ENCODE measurements around the gene ADORA1. TPM values are rescaled to one million over a fixed set of nuclear protein-coding genes. Genes with fewer than 3 reads are reported as not detected.

ADORA1 gene
- total RNA-seq, 2 donors from 2014 or later: 19.9 to 27.9 TPM

DNA sequence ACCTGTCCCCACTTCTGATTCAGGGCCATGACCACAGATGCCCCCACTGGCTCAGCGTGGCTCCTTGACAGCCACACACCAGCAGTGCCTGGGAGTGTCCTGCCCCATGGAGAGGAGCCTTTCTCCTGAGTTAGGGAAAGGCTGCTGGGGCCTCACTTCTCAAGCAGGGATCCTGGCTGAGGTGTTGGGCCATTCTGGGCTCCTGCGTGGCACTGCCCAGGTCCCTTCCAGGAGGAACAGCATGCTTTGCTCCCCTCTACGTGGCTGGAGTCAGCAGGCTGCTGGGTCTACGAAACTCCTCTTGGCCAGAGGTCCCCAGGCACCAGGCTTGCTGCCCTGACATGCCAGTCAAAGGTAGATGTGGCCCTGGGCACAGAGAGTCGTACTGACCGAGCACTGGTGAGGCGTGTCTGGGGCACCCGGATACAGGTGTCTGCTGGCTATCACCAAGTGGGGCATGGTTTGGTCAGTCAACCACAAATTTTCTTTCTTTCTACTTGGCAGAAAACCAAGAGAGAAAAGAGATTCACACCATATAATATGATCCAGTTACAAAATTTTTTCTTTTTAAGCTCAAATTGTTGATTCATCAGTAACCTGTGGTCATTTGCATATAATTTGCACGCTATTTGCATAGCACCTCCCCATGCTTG is 4.1 kb downstream of the ADORA1 start:
- intact Hi-C loops (cut with DNase I): no loop called here
- DNase-seq (no peak), ATAC-seq (no peak)

- peak; percentile 11 to 86 for ATAC-seq
- no peak for DNase-seq
- intact Hi-C loops (cut with DNase I): no loop called here
Observed at GRCh38 chr1:203133970-203134725, 6.6 kb downstream of the ADORA1 start.

DNA sequence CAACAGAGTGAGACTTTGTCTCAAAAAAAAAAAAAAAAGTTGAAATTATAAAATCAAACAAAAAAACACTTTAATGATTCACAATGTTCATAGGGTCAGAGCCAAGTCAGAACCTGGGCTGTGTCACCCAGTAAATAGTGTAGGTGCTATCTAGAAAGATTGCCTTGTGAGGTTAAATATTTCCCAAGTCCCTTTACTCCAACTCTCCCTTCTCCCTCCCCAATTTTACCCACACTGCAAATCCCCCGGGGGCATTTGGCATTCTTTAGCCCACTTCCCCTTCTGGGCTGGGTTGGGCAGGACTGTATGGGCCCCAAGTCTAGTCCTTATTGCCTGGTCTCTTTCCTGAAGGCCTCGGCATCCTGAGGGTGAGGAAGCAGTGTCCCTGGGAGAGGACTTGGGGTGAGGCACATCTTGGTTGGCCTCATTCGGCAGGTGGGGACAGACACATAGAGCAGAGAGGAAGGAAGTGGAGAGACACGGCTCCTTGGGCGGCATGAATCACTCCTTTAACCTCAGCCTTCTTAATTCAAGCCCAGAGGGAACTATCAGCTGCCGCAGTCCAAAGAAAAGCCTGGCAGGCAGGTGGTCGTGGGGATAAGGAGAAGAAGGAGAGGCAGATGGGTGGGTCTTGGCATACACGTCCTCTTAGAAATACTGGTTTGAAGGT is 8.2 kb downstream of the ADORA1 start:
- ATAC-seq: no peak
- intact Hi-C loops (cut with DNase I): no loop called here
- DNase-seq: no peak

- no peak for ATAC-seq
- DNase-seq: no peak
- intact Hi-C loops (cut with DNase I): no loop called here
Observed at GRCh38 chr1:203136409-203137042, 9.0 kb downstream of the ADORA1 start.

DNA sequence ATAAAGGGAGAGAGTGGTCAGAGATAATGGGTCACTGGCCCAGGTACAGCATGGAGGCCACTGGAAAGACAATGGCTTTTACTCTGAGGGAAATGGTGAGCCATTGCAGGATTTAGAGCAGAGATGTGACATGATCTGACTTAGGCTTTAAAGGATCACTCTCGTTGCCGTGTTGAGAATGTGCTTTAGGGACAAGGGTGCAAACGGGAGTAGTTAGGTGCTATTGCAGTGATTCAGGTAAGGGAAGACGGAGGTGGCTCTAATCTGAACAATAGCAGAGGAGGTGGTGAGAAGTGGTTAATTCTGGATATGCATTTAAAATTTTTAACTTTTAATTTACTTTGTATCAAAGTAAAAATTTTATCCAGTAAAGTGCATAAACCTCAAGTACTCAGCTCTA is 9.8 kb downstream of the ADORA1 start:
- ATAC-seq: no peak
- intact Hi-C loops (cut with DNase I): no loop called here
- DNase-seq: no peak

GRCh38 chr1:203138066-203138465 is 10.5 kb downstream of the ADORA1 start:
- intact Hi-C loops (cut with DNase I): no loop called here
- ATAC-seq (no peak), DNase-seq (no peak)

DNA sequence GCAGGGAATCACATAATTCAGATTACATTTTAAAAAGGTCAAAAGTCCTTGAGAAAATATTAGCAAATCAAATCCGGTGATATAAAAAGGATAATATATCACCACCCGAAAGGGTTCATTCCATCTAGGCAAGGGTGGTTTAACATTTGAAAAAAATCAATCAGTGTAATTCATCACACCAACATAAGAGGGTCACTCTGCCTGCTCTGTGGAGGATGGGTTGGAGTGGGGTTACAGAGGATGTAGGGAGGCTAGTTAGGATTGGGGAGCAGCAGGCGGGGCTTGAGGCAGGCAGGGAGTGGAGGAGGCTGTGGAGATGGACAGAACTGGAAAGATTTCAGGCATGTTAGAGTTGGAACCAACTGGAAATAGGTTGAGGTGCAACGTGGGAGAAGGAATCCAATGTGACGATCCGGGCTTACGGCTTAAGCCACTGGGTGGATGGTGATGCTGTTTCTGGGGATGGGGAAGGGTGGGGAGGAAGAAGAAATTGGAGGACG is 12.5 kb downstream of the ADORA1 start:
- intact Hi-C loops (cut with DNase I): no loop called here
- DNase-seq: no peak
- ATAC-seq: no peak

- intact Hi-C loops (cut with DNase I): no loop called here
- ATAC-seq (peak; percentile 36 to 70), DNase-seq (no peak)
Observed at GRCh38 chr1:203140743-203141520, 13.4 kb downstream of the ADORA1 start.

- intact Hi-C loops (cut with DNase I): no loop called here
- DNase-seq: no peak
- ATAC-seq: no peak
Observed at GRCh38 chr1:203142124-203142523, 14.6 kb downstream of the ADORA1 start.

DNA sequence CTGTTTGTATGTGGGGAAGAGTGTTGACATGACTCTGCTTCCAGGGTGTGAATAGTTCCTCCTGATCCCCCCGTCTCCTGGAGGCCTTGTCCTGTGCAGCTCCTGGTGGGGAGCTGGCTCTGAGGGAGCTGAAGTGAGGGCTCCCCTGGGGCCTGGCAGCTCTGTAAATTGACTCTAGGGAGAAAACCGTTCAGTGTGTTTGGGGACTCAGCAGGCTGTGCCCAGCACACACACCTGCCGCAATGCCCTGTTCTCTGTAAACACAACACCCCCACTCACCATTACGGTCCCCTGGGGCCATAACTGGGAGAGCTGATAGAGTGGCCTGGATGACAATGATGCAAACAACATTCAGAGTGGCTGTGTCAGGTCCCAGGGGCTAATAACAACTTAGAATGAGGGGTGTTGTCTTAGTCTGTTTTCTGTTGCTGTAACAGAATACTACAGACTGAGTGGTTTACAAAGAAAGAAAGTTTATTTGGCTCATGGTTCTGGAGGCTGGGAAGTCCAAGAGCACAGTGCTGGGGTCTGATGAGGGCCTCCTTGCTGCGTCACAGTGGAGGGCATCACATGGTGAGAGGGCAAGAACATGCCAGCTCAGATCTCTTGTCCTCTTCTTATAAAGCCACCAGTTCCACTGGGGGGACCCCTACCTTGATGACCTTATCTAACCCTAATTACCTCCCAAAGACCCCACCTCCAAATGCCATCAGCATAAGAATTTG is 15.3 kb downstream of the ADORA1 start:
- ATAC-seq (no peak), DNase-seq (no peak)
- intact Hi-C loops (cut with DNase I): no loop called here

- peak; percentile 33 to 58 for ATAC-seq
Observed at GRCh38 chr1:203143641-203144040, 16.1 kb downstream of the ADORA1 start.

GRCh38 chr1:203144661-203145060 is 17.1 kb downstream of the ADORA1 start:
- intact Hi-C loops (cut with DNase I): no loop called here
- DNase-seq: no peak
- ATAC-seq: peak in 1 of 2 donors; percentile 17

More at GRCh38 chr1:203143641-203144040, 16.1 kb downstream of the ADORA1 start:
- no peak for DNase-seq
- intact Hi-C loops (cut with DNase I): no loop called here

DNA sequence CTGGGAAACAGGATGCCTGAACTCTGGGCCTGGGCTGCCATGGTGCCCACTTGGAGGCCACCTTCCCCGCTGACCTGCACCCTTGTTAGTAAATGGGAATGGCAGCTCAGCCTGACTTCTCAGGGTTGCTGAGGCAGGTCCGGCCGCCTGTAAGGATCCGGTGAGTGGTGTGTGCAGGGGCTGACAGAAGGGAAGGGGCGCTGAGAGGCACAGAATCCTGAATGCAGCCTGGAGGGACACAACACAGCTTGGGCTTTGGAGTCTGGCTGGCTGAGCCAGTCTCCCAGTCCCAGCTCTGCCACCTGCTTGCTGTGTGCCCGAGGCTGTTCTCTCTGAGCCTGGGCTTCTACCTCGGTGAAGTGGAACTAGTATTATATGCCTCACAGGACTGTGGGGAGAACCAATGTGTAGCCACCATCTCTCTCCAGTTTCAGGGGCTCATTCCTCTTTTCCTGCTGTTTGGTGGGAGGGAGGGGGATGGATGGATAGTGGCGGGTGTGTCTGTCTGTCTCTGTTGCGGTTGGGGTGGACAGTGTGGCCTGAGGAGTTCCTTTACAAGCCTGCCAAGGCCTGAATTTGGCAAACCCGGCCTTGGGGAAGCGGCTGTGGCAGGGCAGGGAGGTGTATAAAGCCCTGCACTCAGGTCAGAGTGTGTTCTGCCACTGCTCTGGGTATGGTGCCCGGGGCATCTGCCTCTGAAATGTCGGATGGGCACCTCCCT is 18.0 kb downstream of the ADORA1 start:
- DNase-seq (no peak), ATAC-seq (no peak)
- intact Hi-C loops (cut with DNase I): no loop called here

GRCh38 chr1:203146042-203146369 is 18.5 kb downstream of the ADORA1 start:
- ATAC-seq (no peak), DNase-seq (no peak)
- intact Hi-C loops (cut with DNase I): no loop called here

- intact Hi-C loops (cut with DNase I): no loop called here
- DNase-seq (no peak), ATAC-seq (no peak)
Observed at GRCh38 chr1:203146537-203146936, 19.0 kb downstream of the ADORA1 start.

DNA sequence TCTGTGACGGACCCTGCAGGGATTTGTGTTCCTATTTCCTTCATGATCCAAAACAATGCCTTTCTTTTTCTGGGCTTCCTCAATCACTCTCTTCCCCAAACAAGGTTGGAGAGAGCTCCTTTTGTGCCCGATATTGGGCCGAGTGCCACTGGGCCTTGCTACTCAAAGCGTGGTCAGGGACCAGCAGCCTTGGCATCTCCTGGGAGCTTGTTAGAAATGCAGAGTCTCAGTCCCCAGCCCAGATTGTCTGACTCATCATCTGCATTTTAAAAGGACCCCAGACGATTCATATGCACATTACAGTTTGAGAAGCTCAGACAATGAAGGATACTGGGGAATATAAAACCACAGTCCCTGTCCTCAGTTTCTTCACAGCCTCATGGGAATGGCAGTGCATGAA is 19.9 kb downstream of the ADORA1 start:
- intact Hi-C loops (cut with DNase I): no loop called here
- DNase-seq: no peak
- ATAC-seq: no peak

- ATAC-seq (no peak), DNase-seq (no peak)
- intact Hi-C loops (cut with DNase I): no loop called here
Observed at GRCh38 chr1:203148127-203148526, 20.6 kb downstream of the ADORA1 start.

DNA sequence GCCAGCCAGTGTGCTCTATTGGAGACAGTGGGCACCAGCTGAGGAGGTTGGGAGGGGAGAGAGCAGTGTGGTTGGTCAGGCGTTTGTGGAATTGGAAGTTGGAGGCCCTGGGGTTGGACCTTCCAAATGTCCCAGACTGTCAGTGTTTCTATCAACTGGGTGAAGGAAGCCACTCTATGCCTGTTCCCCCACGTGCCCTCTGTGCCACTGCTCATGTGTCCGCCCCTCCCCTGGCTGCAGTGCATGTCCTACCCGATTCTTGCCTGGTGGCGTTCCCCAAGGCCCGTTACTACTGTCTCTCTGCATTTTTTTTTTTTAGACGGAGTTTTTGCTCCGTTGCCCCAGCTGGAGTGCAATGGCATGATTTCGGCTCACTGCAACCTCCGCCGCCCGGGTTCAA is 21.1 kb downstream of the ADORA1 start:
- ATAC-seq (peak in 1 of 2 donors; percentile 69), DNase-seq (no peak)
- intact Hi-C loops (cut with DNase I): no loop called here
